Gastrocnemius medialis (tissue), 4 donors: ENCODE measurements around the gene HOXD9. TPM values are rescaled to one million over a fixed set of nuclear protein-coding genes. Genes with fewer than 3 reads are reported as not detected.

ENCODE experiments used
- ATAC-seq, 2 donors: fragments of 150-250 bp; one replicate each; pipeline ENCODE4 v1.9.1; 2016
- DNase-seq, 2 donors: peaks; one replicate each; pipeline ENCODE4 v3.0.0-alpha.2; 2019
- H3K27ac ChIP-seq, 4 donors: fragments of 200-600 bp; sonication (generic); 1 replicate in 1 of 4; 2 replicates in 3 of 4; pipeline ENCODE4 v1.5.1; 2016 to 2018; ENCODE audit warnings: mild to moderate bottlenecking in 2 of 4, moderate library complexity in 1 of 4
- H3K27me3 ChIP-seq, 3 donors: fragments of 200-600 bp; sonication (generic) in 2 of 3; 1 replicate in 1 of 3; 2 replicates in 2 of 3; pipeline versions ENCODE4 v1.5.1 to v1.6.0; 2016 to 2019; ENCODE audit warnings: mild to moderate bottlenecking in 1 of 3, moderate library complexity in 1 of 3
- H3K36me3 ChIP-seq, 2 donors: fragments of 200-600 bp; sonication (generic) in 1 of 2; one replicate each; pipeline ENCODE4 v1.5.1; 2017 to 2018
- H3K4me1 ChIP-seq, 2 donors: fragments of 200-600 bp; sonication (generic) in 1 of 2; one replicate each; pipeline ENCODE4 v1.5.1; 2016 to 2017; ENCODE audit warnings: mild to moderate bottlenecking in 2 of 2
- H3K4me3 ChIP-seq, 4 donors: fragments of 200-600 bp; sonication (generic) in 3 of 4; 1 replicate in 1 of 4; 2 replicates in 3 of 4; pipeline ENCODE4 v1.5.1; 2016 to 2019; ENCODE audit warnings: mild to moderate bottlenecking in 2 of 4
- H3K9me3 ChIP-seq, 3 donors: fragments of 200-600 bp; sonication (generic) in 2 of 3; 1 replicate in 1 of 3; 2 replicates in 2 of 3; pipeline ENCODE4 v1.5.1; 2016 to 2019
- POLR2A ChIP-seq, 2 donors: fragments of 450-650 bp; IDR thresholded peaks; one replicate each; pipeline ENCODE4 v1.6.1; 2017; ENCODE audit warnings: antibody characterized with exemption in 2 of 2, mild to moderate bottlenecking in 2 of 2, moderate library complexity in 2 of 2
- in situ Hi-C, 4 donors: fragments of 200-750 bp; cut with MboI; loops; one replicate each; pipeline versions ENCODE4 v1.15.0 to v1.8.0; 2017; ENCODE audit warnings: low sequenced_read_pairs in 4 of 4
- intact Hi-C: fragments of 100-400 bp; cut with DNase I; formaldehyde crosslinking; loops from one replicate; pipeline ENCODE4 v1.15.1; 2023; ENCODE audit warnings: low total_unique reads
- total RNA-seq, 4 donors: library from RNA; depleted of rRNA; stranded (reverse); fragments of >200 nt; gene quantifications; one replicate each; pipeline versions ENCODE4 v1.1.0 to v1.2.3, GENCODE V29; 2016
- TF ChIP-seq, protein P1 (sequence below), 5 experiments: fragments of 450-650 bp in 3 of 5; fragments of 200-600 bp in 2 of 5; sonication (generic) in 2 of 5; IDR thresholded peaks in 4 of 5; conservative IDR thresholded peaks in 1 of 5; 1 replicate in 4 of 5; 2 replicates in 1 of 5; pipeline ENCODE4 v1.5.1; 2016 to 2019; ENCODE audit warnings: antibody characterized with exemption in 5 of 5, mild to moderate bottlenecking in 3 of 5, moderate library complexity in 3 of 5

Gene HOXD9
- total RNA-seq, 4 donors from 2014 or later, result 0.33 to 1.8 (median 0.78) TPM

DNA sequence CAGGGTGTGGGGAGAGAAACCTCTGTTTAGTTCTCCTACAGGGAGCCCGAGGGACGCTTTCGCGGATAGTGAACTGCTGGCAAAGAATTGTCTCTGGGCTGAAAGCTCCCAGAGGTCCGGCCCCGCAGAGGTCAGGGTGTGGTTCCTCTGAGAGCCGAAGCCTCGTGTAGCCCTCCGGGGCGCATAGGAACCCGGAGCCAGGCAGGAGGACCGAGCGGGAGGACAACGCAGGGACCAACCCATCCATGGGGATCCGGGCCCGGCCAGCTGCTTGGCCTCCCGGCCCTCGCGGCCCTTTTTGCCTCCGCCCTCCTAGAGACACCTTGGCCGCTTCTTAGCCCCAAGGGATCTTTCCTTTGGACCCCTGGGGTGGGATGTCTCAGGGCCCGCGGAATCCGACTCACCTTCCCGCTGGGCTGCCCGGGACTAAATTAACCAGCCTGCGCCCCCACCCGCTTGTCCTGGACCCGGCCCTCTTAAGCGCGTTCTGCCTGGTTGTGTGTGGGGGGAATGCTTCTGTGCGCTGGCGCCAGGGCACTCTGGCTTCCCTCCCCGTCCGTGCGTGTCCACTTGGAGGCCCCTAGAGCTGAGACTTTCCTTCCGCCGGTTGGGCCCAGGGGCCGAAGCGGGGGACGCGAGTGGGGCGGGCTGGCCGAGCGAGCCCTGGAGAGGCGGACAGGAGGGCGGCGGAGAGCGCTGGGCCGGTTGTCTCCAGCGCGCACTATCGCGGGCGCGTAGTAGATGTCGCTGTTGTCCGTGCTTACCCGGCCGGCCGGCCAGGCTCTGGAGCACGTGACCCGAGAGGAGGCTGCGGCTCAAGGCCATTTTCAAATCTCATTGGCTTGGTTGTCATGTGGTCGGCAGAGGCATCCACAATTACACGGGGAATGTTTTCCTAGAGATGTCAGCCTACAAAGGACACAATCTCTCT lies 6.4 kb upstream of the HOXD9 start, which contains the start of gene HOXD10:
HOXD10 (plus strand) TSS at position 896 of the 931 bp plus-strand sequence. CDS start 56 bp downstream, outside the sequence.
- peaks cover 6 to 15% of the 10 kb centered on the region in 2 donors for H3K4me1 ChIP-seq
- peak in 1 of 2 donors; percentile 43 for DNase-seq
- H3K4me3 ChIP-seq, result peak within 1 kb of the TSS; percentile 18 to 35 (median 30)
- peak; percentile 70 to 79 for ATAC-seq
- intact Hi-C loops, result no loop called here
- no peaks in the 10 kb centered on the region for H3K36me3 ChIP-seq
- H3K27ac ChIP-seq, result peak within 1 kb of the TSS in 3 of 4 donors; percentile 3 to 12 (median 12)
- TF ChIP-seq POLR2A (IDR thresholded peaks at IDR 0.05), result no peak
- TF ChIP-seq, protein P1, sequence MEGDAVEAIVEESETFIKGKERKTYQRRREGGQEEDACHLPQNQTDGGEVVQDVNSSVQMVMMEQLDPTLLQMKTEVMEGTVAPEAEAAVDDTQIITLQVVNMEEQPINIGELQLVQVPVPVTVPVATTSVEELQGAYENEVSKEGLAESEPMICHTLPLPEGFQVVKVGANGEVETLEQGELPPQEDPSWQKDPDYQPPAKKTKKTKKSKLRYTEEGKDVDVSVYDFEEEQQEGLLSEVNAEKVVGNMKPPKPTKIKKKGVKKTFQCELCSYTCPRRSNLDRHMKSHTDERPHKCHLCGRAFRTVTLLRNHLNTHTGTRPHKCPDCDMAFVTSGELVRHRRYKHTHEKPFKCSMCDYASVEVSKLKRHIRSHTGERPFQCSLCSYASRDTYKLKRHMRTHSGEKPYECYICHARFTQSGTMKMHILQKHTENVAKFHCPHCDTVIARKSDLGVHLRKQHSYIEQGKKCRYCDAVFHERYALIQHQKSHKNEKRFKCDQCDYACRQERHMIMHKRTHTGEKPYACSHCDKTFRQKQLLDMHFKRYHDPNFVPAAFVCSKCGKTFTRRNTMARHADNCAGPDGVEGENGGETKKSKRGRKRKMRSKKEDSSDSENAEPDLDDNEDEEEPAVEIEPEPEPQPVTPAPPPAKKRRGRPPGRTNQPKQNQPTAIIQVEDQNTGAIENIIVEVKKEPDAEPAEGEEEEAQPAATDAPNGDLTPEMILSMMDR (IDR thresholded peaks at IDR 0.05 in 4 of 5, conservative IDR thresholded peaks at IDR 0.05 in 1 of 5), result peak in 4 of 5 experiments; percentile 23 to 49 (median 30)
- no peaks in the 10 kb centered on the region for H3K9me3 ChIP-seq
- in situ Hi-C loops, result loop anchor here in 2 of 4 donors (25.0 kb wide), 1 partner anchor 696 kb away; no protein-coding TSS in a partner anchor
- H3K27me3 ChIP-seq, result peaks cover 95 to 100% (median 100%) of the 10 kb centered on the region in 3 donors

DNA sequence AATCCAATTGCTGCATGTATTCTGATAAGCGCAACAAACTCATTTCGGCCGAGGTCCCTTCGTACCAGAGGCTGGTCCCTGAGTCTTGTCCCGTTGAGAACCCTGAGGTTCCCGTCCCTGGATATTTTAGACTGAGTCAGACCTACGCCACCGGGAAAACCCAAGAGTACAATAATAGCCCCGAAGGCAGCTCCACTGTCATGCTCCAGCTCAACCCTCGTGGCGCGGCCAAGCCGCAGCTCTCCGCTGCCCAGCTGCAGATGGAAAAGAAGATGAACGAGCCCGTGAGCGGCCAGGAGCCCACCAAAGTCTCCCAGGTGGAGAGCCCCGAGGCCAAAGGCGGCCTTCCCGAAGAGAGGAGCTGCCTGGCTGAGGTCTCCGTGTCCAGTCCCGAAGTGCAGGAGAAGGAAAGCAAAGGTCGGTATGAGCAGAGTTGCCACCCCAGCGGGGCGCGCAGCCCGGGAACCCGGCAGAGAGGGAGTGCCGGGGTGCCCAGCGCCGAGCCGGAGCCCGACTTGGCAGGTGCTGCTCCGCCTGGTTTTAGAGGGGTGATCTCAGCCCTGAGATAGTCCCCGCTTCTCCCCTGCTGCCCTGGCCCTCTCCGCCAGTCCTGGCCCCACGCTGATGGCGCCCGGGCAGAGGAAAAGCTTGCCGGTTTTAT lies 5.2 kb upstream of the HOXD9 start:
- no peaks in the 10 kb centered on the region for H3K9me3 ChIP-seq
- H3K4me3 ChIP-seq, result no peak overlapping the region
- H3K27me3 ChIP-seq, result peaks cover 95 to 100% (median 100%) of the 10 kb centered on the region in 3 donors
- H3K27ac ChIP-seq, result no peak overlapping the region
- H3K4me1 ChIP-seq, result peaks cover 10 to 12% of the 10 kb centered on the region in 2 donors
- intact Hi-C loops (no loop called here), in situ Hi-C loops (loop anchor here in 2 of 4 donors (25.0 kb wide), 1 partner anchor 695 kb away; no protein-coding TSS in a partner anchor)
- H3K36me3 ChIP-seq, result no peaks in the 10 kb centered on the region
- no peak for DNase-seq
- ATAC-seq, result no peak
- TF ChIP-seq, protein P1 (IDR thresholded peaks at IDR 0.05 in 4 of 5, conservative IDR thresholded peaks at IDR 0.05 in 1 of 5), result no peak
- TF ChIP-seq POLR2A (IDR thresholded peaks at IDR 0.05), result no peak

DNA sequence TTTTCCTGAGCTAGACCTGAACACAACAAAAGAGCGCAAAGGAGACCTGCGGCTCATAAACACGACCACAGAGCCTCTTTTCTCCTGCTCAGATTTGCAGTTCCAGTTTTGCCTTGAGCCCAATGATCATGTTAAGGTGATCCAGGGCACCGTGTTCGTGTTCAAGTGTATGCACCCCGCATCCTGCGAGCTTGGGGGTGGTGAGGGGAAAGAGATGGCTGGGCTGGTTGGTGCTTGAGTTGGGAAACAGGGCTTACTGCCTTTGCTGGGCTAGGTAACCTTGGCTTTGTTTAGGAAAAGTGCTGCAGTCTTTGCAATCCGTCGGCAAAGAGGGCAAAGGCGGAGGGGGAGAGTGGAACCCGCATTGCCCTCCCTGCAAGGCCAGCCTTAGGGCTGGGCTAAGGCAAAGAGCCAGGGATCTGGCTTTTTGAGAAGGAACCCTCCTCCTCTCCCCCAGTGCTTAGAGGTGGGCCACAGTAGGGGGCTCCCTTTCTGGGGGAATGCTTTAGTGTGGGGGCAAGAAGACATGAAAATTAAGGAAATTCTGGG lies 4.6 kb upstream of the HOXD9 start:
- DNase-seq, result no peak
- Histone ChIP-seq H3K36me3 (no peaks in the 10 kb centered on the region), H3K4me3 (no peak overlapping the region), H3K9me3 (no peaks in the 10 kb centered on the region), H3K27me3 (peaks cover 95 to 97% (median 97%) of the 10 kb centered on the region in 3 donors), H3K4me1 (peaks cover 10 to 12% of the 10 kb centered on the region in 2 donors), H3K27ac (no peak overlapping the region)
- no peak for TF ChIP-seq POLR2A (IDR thresholded peaks at IDR 0.05)
- TF ChIP-seq, protein P1 (IDR thresholded peaks at IDR 0.05 in 4 of 5, conservative IDR thresholded peaks at IDR 0.05 in 1 of 5), result no peak
- intact Hi-C loops, result no loop called here
- in situ Hi-C loops, result loop anchor here in 2 of 4 donors (25.0 kb wide), 1 partner anchor 694 kb away; no protein-coding TSS in a partner anchor
- ATAC-seq, result no peak

DNA sequence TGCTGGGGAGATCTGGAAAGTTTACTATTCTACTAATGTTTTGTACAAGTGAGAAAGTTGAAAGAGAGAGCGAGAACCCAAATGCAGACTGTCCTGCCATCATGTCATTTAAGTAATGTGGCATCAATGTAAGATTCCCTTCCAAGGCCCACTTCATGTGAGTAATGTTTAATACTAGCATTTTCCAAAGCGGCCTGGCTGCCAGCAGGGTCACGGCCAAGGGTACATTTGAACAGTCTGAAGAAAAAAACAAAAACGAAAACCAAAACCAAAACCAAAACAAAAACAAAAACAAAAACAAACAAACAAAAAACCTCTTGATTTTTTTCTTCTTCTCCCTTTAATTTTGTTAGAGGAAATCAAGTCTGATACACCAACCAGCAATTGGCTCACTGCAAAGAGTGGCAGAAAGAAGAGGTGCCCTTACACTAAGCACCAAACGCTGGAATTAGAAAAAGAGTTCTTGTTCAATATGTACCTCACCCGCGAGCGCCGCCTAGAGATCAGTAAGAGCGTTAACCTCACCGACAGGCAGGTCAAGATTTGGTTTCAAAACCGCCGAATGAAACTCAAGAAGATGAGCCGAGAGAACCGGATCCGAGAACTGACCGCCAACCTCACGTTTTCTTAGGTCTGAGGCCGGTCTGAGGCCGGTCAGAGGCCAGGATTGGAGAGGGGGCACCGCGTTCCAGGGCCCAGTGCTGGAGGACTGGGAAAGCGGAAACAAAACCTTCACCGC lies 3.7 kb upstream of the HOXD9 start:
- no peak for TF ChIP-seq POLR2A (IDR thresholded peaks at IDR 0.05)
- TF ChIP-seq, protein P1 (IDR thresholded peaks at IDR 0.05 in 4 of 5, conservative IDR thresholded peaks at IDR 0.05 in 1 of 5), result peak in 1 of 5 experiments; percentile 37
- Histone ChIP-seq H3K36me3 (no peaks in the 10 kb centered on the region), H3K27me3 (peaks cover 94 to 95% (median 94%) of the 10 kb centered on the region in 3 donors), H3K4me3 (peak overlapping the region in 1 of 4 donors; percentile 7), H3K27ac (no peak overlapping the region), H3K4me1 (peaks cover 12 to 14% of the 10 kb centered on the region in 2 donors), H3K9me3 (no peaks in the 10 kb centered on the region)
- in situ Hi-C loops, result loop anchor here in 2 of 4 donors (25.0 kb wide), 1 partner anchor 694 kb away; no protein-coding TSS in a partner anchor
- intact Hi-C loops, result no loop called here
- ATAC-seq, result no peak
- no peak for DNase-seq
